ENCODE results near the gene GHRH. TPM values are rescaled to one million over a fixed set of nuclear protein-coding genes. Genes with fewer than 3 reads are reported as not detected.

GHRH gene
- total RNA-seq, 1 experiment from 2014 or later = not detected

- BruUV-seq (replicated peaks) = no TSS peak
Measured at GRCh38 chr20:37295595-37295994, 34.0 kb upstream of the GHRH start.

More at GRCh38 chr20:37295595-37295994, 34.0 kb upstream of the GHRH start:
- H3K4me1 ChIP-seq (ENCODE audit: control insufficient read depth in 1 of 2, insufficient read depth in 2 of 2, low read length in 2 of 2) = peaks cover 34 to 65% of the 10 kb centered on the region in 2 experiments
- peaks cover 99% of the 10 kb centered on the region for H3K79me2 ChIP-seq (ENCODE audit: insufficient read depth, low read length)
- no peak for DNase-seq (ENCODE audit: low read depth, low spot score)
- H3K27me3 ChIP-seq (ENCODE audit: insufficient read depth, low read length) = no peaks in the 10 kb centered on the region
- ATAC-seq = peak; percentile 19
- H2AFZ ChIP-seq (ENCODE audit: low read depth, low read length, poor library complexity, severe bottlenecking) = no peak overlapping the region
- H3K4me3 ChIP-seq (replicated peaks in 1 of 2; ENCODE audit: low read depth in 1 of 2, low read length in 2 of 2) = peak overlapping the region in 1 of 2 experiments; percentile 32; a peak in 2 of 4 replicates
- H3K9me3 ChIP-seq (ENCODE audit: control insufficient read depth in 1 of 2, insufficient read depth in 1 of 2, low read depth in 1 of 2, low read length in 2 of 2) = no peaks in the 10 kb centered on the region
- H4K20me1 ChIP-seq (ENCODE audit: insufficient read depth) = no peaks in the 10 kb centered on the region
- intact Hi-C loops (cut with micrococcal nuclease) = loop anchor here (5.0 kb wide), 1 partner anchor 47 kb away; no protein-coding TSS in a partner anchor
- RAD21 ChIA-PET (ENCODE audit: low non-redundant PET in 1 of 2, low total read pairs in 2 of 2, uncharacterized antibody in 2 of 2, unreplicated experiment in 2 of 2) = no interaction called here
- POLR2A ChIA-PET = interaction anchor here (1.1 kb wide), 1 partner anchor 14 kb away, joined by 4 read pairs; no protein-coding TSS in a partner anchor
- TF ChIP-seq, protein P1, sequence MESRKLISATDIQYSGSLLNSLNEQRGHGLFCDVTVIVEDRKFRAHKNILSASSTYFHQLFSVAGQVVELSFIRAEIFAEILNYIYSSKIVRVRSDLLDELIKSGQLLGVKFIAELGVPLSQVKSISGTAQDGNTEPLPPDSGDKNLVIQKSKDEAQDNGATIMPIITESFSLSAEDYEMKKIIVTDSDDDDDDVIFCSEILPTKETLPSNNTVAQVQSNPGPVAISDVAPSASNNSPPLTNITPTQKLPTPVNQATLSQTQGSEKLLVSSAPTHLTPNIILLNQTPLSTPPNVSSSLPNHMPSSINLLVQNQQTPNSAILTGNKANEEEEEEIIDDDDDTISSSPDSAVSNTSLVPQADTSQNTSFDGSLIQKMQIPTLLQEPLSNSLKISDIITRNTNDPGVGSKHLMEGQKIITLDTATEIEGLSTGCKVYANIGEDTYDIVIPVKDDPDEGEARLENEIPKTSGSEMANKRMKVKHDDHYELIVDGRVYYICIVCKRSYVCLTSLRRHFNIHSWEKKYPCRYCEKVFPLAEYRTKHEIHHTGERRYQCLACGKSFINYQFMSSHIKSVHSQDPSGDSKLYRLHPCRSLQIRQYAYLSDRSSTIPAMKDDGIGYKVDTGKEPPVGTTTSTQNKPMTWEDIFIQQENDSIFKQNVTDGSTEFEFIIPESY (IDR thresholded peaks at IDR 0.05; ENCODE audit: extremely low read depth, insufficient replicate concordance, low read length) = no peak
- TF ChIP-seq EZH2phosphoT487 (IDR thresholded peaks at IDR 0.05; ENCODE audit: borderline replicate concordance) = no peak
- TF ChIP-seq CBX3 (IDR thresholded peaks at IDR 0.05; ENCODE audit: low read depth) = no peak
- TF ChIP-seq ATF3 (IDR thresholded peaks at IDR 0.05) = no peak
- TF ChIP-seq JUND (IDR thresholded peaks at IDR 0.05) = no peak
- no peak for TF ChIP-seq REST (IDR thresholded peaks at IDR 0.05; ENCODE audit: low read depth)
- no peak for TF ChIP-seq ZFX (IDR thresholded peaks at IDR 0.05)
- no peak for TF ChIP-seq CTCF (IDR thresholded peaks at IDR 0.05 in 2 of 3, conservative IDR thresholded peaks at IDR 0.05 in 1 of 3; ENCODE audit: borderline replicate concordance in 1 of 3, insufficient read depth in 1 of 3, low read depth in 2 of 3, low read length in 2 of 3)
- no peak for TF ChIP-seq POLR2A (IDR thresholded peaks at IDR 0.05; ENCODE audit: borderline replicate concordance, extremely low read depth, insufficient read depth, insufficient read length)
- no peak for TF ChIP-seq MAX (IDR thresholded peaks at IDR 0.05)
- TF ChIP-seq FOSL1 (IDR thresholded peaks at IDR 0.05; ENCODE audit: low read depth) = no peak
- no peak for TF ChIP-seq POLR2AphosphoS5 (IDR thresholded peaks at IDR 0.05; ENCODE audit: low read depth, low read length)
- no peak for TF ChIP-seq ZNF274 (IDR thresholded peaks at IDR 0.05; ENCODE audit: low read depth, low read length)
- no peak for TF ChIP-seq EZH2 (IDR thresholded peaks at IDR 0.05)
- no peak for TF ChIP-seq EGR1 (IDR thresholded peaks at IDR 0.05; ENCODE audit: low read depth)
- no peak for TF ChIP-seq ELF1 (IDR thresholded peaks at IDR 0.05; ENCODE audit: borderline replicate concordance, low read depth)
- TF ChIP-seq CEBPB (IDR thresholded peaks at IDR 0.05; ENCODE audit: low read depth) = no peak
- no peak for TF ChIP-seq TCF7L2 (IDR thresholded peaks at IDR 0.05; ENCODE audit: borderline replicate concordance, extremely low read depth, insufficient read depth, insufficient read length)
- no peak for TF ChIP-seq YY1 (IDR thresholded peaks at IDR 0.05; ENCODE audit: extremely low read depth, insufficient replicate concordance, low read depth, low read length)
- CTCF ChIA-PET = no interaction called here
- peak overlapping the region; percentile 53 for H3K9ac ChIP-seq (ENCODE audit: low read length)
- H3K36me3 ChIP-seq (ENCODE audit: control insufficient read depth in 1 of 2, insufficient read depth in 2 of 2, low read length in 2 of 2) = peaks cover 2 to 19% of the 10 kb centered on the region in 2 experiments; a peak in 3 of 4 replicates
- H3K27ac ChIP-seq (ENCODE audit: low read depth, low read length) = peak overlapping the region; percentile 86; the same call in 1 of the 2 replicates
- H3K9me2 ChIP-seq (ENCODE audit: insufficient read depth) = no peaks in the 10 kb centered on the region
- peak overlapping the region; percentile 60 for H3K4me2 ChIP-seq (ENCODE audit: low read length)

Measured in HCT116 (cell line).